ENCODE results near the gene CDC42EP2.
"Not testable (repeated sequence)": the region's sequence is repeated elsewhere in the genome, so short reads cannot be mapped to it uniquely, and the experiment has no call there.

Gene CDC42EP2

GRCh38 chr11:65315204-65315865 lies 669 bp downstream of the CDC42EP2 start:
- DNase-seq: peak; percentile 68 to 95 (median 87)
- intact Hi-C loops (cut with DNase I): loop anchor here (2.0 kb wide), 1 partner anchor 41 kb away; no protein-coding TSS in a partner anchor

GRCh38 chr11:65315866-65316226 lies 1.2 kb downstream of the CDC42EP2 start:
- DNase-seq: no peak
- intact Hi-C loops (cut with DNase I): loop anchor here (2.0 kb wide), 1 partner anchor 41 kb away; no protein-coding TSS in a partner anchor

DNA sequence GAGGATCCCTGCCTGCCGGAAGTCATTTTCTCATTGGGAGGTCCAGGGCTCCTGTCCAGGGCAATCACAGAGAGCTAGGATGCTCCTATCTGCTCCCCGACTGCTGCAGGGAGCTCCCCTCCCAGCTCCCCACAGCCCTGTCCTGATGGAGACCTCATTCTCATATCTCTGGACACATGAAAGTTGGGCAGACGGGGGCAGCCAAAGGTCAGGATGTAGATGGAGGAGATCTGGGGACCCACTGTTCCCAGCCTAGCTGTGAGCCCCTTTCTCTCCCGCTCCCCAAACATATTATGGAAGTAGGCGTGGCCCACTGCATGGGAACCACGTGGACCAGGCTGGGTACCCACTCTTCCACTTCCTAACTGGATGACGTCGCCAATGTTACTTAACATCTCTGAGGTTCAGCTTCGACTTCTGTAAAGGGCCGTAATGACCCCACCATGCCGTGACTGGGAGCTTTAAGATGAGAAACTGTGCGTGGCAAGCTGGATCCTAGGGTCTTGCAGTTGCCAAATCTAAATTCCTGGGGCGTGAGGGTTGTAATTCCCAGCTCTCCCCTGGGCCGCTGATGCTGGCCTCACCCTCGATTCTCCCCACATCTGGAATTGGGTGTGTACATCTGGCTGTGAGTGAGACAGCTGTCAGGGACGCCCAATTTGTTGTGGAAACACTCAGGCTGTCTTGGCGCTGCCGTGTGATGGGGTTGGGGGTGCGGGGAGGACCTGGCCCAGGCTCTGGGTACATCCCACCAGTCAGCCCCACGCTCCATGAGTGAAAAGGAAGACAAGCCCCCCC lies 1.8 kb downstream of the CDC42EP2 start:
- intact Hi-C loops (cut with DNase I): no loop called here
- DNase-seq: no peak

DNA sequence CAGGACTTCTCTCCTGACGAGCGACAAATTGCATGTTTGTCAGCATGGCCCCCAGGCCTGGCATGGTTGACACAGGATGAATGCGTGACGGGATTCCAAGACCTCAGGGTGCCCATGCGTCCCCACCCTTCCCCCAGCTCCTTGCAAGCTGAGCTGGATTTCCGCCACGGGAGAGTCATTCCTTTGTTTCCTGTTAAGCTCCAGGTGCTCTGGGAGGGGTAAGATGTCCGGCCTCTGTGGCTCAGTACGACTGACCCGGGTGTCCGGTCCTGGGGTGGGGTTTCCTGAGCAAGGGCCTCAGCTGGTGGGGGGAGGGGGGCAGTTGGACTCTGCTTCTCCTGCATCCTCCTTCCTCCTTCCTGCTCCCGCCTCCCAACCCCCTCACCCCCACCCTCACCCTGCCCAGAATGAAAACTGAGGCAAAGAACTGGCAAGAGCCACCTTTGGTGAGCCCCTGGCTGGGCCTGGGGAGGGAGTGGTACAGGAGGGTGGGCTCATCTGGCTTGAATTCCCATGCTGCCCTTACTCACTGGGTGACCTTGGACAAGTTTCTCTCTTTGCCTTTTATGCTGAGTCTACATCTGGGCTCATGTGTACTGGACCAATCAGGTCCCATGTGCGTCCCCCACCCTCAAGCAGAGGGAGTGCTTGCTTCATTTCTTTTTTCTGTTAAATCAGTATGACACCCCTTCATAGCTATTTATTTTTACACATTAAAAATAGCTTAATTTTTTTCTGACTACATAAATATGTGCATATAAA lies 2.5 kb downstream of the CDC42EP2 start:
- intact Hi-C loops (cut with DNase I): no loop called here
- no peak for DNase-seq

DNA sequence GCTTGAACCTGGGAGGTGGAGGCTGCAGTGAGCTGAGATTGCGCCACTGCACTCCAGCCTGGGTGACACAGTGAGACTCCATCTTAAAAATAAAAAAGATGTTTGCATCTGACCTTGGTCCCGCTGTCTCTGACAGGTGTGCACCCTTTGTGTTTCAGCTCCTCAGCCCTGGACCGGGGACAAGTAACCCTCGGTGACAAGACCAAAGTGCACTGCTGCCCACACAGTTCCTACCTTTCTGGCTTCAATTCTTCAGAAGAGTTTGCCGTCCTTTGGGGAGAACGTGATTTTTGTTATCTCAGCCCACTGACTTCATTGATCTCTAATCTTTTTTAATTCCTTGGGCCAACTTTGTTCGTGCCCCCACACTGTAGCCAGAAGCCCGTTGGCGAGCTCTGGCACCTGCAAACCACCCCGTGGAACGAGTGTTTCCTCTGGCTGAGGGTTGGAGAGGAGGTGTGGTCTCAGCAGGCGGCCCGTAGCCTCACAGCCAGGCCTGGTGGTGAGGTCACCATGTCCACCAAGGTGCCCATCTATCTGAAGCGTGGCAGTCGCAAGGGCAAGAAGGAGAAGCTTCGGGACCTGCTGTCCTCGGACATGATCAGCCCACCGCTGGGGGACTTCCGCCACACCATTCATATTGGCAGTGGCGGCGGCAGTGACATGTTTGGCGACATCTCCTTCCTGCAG lies 5.9 kb downstream of the CDC42EP2 start:
- intact Hi-C loops (cut with DNase I): no loop called here
- DNase-seq: no peak

GRCh38 chr11:65321076-65321475 lies 6.4 kb downstream of the CDC42EP2 start:
- intact Hi-C loops (cut with DNase I): no loop called here
- DNase-seq: no peak

DNA sequence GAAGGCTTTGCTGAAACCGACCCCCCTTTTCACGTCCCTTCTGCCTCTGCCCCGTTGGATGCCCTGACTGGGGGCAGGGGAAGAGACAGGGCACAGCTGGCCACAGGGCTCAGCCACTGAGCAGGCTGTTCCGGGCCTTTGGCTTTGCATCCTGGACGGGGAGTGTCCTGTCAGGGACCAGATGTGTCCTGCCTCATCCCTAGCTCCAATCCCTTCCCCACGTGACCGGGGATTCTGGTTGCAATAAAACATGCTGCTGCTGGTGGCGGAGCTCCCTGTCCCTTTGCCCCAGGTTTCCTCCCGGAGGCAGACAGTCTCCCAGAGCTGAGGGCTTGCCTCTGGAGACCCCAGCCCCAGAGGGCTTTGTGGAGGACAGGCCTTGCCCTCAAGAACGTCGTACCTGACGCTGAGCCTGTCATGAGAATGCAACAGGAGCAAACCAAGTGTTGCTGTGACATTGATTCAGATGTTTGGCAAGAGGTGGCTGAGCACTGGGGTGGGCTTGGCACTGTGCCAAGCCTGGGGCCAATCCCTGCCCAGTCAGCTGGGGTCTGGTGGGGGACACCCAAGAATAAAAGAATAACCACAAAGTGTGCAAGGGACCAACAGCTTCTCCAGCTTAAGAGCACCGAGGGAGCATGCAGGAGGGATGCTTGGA lies 7.3 kb downstream of the CDC42EP2 start:
- DNase-seq: peak in 2 of 42 donors; percentile 46
- intact Hi-C loops (cut with DNase I): no loop called here

- intact Hi-C loops (cut with DNase I): no loop called here
- no peak for DNase-seq
Measured at GRCh38 chr11:65323813-65324212, 9.1 kb downstream of the CDC42EP2 start.

- DNase-seq: no peak
- intact Hi-C loops (cut with DNase I): no loop called here
Measured at GRCh38 chr11:65325435-65325834, 10.8 kb downstream of the CDC42EP2 start.

- intact Hi-C loops (cut with DNase I): no loop called here
- DNase-seq: no peak
Measured at GRCh38 chr11:65327021-65327420, 12.4 kb downstream of the CDC42EP2 start.

DNA sequence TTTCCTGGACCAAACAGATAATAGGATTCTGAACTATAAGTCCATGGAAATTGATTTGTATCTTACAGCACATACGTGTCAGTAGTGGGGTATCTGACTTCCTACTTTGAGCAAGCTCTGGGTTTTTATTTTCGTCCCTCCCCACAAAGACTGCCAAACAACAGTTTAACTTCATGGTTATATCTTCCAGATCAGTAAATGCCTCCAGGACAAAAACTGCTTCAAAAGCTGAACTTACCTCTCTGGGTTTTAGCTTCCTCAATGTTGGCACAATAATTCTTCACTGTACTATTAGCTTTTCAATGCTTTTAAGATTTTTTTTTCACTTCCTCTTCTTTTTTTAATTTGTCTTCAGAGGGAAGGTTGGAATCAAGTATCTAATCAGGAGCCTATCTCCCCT lies 14.8 kb downstream of the CDC42EP2 start:
- no peak for DNase-seq
- intact Hi-C loops (cut with DNase I): no loop called here

DNA sequence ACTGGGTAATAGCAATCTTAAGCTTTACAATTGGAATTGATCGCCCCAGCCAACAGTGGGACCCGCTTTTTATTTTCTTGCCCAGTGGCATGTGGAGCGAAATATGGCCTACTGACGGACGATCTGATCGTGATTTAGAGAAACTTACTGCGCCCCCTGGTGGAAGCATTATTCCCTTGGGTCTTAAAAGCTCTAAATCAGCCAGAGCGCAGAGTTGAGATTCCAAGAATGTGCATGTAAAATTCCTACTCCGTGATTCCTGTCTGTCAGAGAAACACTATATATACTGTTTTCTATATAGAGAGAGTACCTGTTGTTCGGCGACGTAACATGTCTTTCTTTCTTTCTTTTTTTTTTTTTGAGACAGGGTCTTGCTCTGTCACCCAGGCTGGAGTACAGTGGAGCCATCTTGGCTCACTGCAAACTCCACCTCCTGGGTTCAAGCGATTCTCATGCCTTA lies 15.3 kb downstream of the CDC42EP2 start:
- intact Hi-C loops (cut with DNase I): no loop called here
- DNase-seq: peak; percentile 38 to 99 (median 90)

- intact Hi-C loops (cut with DNase I): no loop called here
Measured at GRCh38 chr11:65330544-65330943, 15.9 kb downstream of the CDC42EP2 start.

GRCh38 chr11:65332591-65332990 lies 17.9 kb downstream of the CDC42EP2 start:
- DNase-seq; intact Hi-C loops (cut with DNase I): not testable (repeated sequence)

More at GRCh38 chr11:65330544-65330943, 15.9 kb downstream of the CDC42EP2 start:
- no peak for DNase-seq

- DNase-seq: no peak
- intact Hi-C loops (cut with DNase I): no loop called here
Measured at GRCh38 chr11:65334696-65335295, 20.1 kb downstream of the CDC42EP2 start.

DNA sequence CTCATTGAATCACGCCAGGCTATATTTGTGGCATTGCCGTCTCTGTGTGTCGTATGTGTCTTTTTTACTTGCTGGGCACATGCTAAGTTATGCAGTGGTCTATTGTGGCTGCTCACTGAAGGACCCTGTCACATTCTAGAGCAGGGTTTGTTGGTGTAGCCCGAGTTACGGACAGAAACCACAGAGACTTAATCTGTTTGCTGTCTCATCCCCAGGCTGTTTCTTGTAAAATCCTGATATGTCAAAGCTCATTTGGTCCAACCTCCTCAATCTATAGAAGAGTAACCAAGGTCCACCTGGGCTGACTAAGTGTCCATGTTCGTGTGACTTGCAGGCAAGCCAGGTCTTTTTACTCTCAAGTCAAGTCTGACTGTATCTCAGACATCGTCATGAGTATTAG lies 24.0 kb downstream of the CDC42EP2 start:
- DNase-seq: no peak
- intact Hi-C loops (cut with DNase I): no loop called here

DNA sequence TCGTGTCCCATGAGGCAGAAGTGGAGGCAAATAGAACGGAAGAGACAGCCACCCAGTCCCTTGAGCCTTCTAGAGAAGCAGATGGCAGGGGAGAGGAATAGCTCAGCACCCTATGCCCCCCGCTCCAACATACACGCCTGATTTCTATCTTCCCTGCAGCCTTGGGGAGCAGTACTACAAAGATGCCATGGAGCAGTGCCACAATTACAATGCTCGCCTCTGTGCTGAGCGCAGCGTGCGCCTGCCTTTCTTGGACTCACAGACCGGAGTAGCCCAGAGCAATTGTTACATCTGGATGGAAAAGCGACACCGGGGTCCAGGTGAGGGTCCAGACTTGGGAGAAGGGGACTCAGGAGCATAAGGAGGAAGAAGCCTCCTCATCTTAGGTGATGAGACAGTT lies 25.6 kb downstream of the CDC42EP2 start:
- DNase-seq: peak in 11 of 42 donors; percentile 37 to 69 (median 52)

DNA sequence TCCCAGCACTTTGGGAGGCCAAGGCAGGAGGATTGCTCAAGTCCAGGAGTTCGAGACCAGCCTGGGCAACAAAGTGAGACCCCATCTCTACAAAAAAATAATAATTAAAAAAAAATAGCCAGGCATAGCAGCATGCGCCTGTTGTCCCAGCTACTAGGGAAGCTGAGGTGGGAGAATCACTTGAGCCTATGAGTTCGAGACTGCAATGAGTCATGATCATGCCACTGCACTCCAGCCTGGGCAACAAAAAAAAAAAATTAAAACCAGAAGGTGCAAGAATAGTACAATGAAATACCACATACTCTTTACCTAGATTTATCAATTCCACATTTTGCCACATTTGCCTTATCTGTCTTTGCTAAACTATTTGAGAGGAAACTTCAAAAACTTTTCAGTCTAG lies 27.2 kb downstream of the CDC42EP2 start:
- DNase-seq: no peak
- intact Hi-C loops (cut with DNase I): no loop called here

More for the DNA sequence above, 25.6 kb downstream of the CDC42EP2 start:
- intact Hi-C loops (cut with DNase I): no loop called here

All from head of caudate nucleus (tissue), 42 donors.